Bronchial epithelial cell (primary cell): ENCODE measurements around the gene MOK. TPM values are rescaled to one million over a fixed set of nuclear protein-coding genes. Genes with fewer than 3 reads are reported as not detected.

Source experiments
- DNase-seq: peaks from one replicate; pipeline ENCODE4 v3.0.0-alpha.2; 2010; ENCODE audit warnings: low read depth
- FAIRE-seq: peaks from 2 replicates; lab custom pipeline; 2011; peaks lifted over from hg19 to GRCh38; lab: Jason Lieb, UNC
- H3K27me3 ChIP-seq: 2 replicates; pipeline ENCODE4 v1.5.1; 2011; ENCODE audit warnings: low read length; ENCODE audit not compliant: control insufficient read depth, insufficient read depth
- H3K36me3 ChIP-seq: 2 replicates; pipeline ENCODE4 v1.5.1; 2011; ENCODE audit warnings: low read length; ENCODE audit not compliant: control insufficient read depth, insufficient read depth
- H3K4me3 ChIP-seq: 2 replicates; pipeline ENCODE4 v1.5.1; 2011; ENCODE audit warnings: mild to moderate bottlenecking, low read depth, low read length, control low read depth
- CTCF ChIP-seq: IDR thresholded peaks from 2 replicates; pipeline ENCODE4 v1.5.1; 2011; ENCODE audit warnings: mild to moderate bottlenecking, moderate library complexity, low read length, control low read depth, inconsistent platforms; ENCODE audit not compliant: insufficient read depth, severe bottlenecking
- total RNA-seq: library from RNA; depleted of rRNA; stranded (reverse); fragments of >200 nt; gene quantifications from 2 replicates; pipeline ENCODE4 v1.2.1, GENCODE V29; 2014

Gene MOK
- total RNA-seq, 1 donor from 2014 or later = 3.2 TPM

DNA sequence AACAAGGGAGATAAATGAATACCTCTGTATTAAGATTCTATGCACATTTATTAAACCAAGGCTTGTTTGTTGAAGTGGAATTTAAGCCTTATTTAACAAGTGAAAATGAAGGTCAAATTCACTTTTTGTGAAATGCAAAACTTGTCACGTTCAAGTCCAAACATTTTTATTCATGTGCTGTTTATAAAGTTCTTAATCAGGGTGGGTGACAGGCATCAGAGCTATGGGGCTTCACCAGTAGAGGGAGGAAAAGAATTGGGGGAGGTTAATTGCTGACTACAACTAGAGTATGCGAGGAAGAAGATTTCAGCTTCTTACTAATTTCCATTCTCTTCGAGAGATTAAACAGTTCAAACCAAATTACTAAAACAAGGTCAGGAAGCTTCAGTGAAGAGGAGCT lies 9.7 kb downstream of the MOK start:
- Histone ChIP-seq H3K27me3 (no peaks in the 10 kb centered on the region), H3K4me3 (no peak overlapping the region), H3K36me3 (no peaks in the 10 kb centered on the region)
- peak; percentile 5 for TF ChIP-seq CTCF
- DNase-seq (peak; percentile 29), FAIRE-seq (no peak)

DNA sequence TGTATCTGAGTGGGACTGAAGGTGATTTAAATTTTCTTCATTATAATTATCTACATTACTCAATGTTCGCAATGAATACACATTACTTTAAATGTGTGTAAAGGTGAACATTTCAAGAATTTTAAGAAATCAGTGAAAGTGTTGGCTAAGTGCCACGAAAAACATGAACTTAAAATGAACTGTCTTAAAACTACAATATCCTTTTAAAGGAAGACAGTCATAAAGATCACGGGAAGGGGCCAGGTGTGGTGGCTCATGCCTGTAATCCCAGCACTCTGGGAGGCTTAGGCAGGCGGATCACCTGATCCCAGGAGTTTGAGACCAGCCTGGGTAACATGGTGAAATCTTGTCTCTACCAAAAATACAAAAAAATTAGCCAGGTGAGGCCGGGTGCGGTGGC lies 11.2 kb downstream of the MOK start:
- H3K27me3 ChIP-seq = no peaks in the 10 kb centered on the region
- DNase-seq (no peak), FAIRE-seq (no peak)
- H3K4me3 ChIP-seq = no peak overlapping the region
- no peaks in the 10 kb centered on the region for H3K36me3 ChIP-seq
- TF ChIP-seq CTCF = no peak

DNA sequence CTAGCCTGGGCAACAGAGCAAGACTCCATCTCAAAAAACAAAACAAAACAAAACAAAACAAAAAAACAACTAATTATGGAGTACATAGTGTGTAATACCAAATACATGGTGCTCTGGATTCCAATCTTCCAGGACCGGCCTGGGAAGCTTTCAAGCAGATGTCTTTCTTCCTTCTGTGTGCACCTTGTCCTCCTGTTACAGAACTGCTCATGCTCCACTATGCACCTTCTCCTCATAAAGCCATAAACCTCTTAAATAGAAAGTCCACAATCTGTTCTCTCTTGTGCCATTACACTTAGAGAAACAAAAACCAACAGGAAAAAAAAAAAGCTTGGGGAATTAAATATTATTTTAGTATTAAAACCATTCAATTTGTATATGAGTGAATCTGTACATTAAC lies 12.5 kb downstream of the MOK start:
- no peak for TF ChIP-seq CTCF
- H3K4me3 ChIP-seq = no peak overlapping the region
- H3K36me3 ChIP-seq = no peaks in the 10 kb centered on the region
- FAIRE-seq = no peak
- no peaks in the 10 kb centered on the region for H3K27me3 ChIP-seq
- DNase-seq = no peak

GRCh38 chr14:102288139-102288538 lies 16.8 kb downstream of the MOK start:
- no peak for TF ChIP-seq CTCF
- no peak for FAIRE-seq
- no peak for DNase-seq
- H3K27me3 ChIP-seq = no peaks in the 10 kb centered on the region
- no peaks in the 10 kb centered on the region for H3K36me3 ChIP-seq
- no peak overlapping the region for H3K4me3 ChIP-seq

- Histone ChIP-seq H3K4me3 (no peak overlapping the region), H3K27me3 (no peaks in the 10 kb centered on the region), H3K36me3 (no peaks in the 10 kb centered on the region)
- DNase-seq = no peak
- no peak for TF ChIP-seq CTCF
- FAIRE-seq = no peak
Measured at GRCh38 chr14:102285106-102285505, 19.9 kb downstream of the MOK start.

DNA sequence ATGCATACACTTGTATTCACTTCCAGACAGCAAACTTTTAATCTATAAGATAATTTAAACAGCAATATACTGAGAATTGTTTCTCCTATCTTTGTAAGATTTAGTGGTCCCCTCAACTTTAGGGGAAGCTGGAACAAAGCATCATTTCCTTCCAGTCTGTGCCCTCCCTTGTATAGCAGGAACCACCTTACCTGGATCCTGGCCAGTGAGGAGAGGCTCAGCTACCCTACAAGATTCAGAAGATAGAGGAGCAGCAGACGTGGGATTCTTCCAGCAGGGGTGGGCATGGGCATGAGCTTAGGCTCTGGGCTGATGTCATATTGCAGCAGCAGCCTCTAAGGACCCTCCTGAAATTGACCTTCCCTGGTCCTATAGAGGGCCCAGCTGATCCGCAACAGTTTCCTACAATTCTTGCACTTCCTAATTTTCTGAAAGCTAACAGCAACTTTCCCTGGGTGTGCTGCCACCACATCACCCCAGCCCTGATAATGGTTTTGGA lies 21.3 kb downstream of the MOK start:
- no peak for FAIRE-seq

More for the DNA sequence above, 21.3 kb downstream of the MOK start:
- no peak for DNase-seq
- H3K4me3 ChIP-seq = no peak overlapping the region
- no peaks in the 10 kb centered on the region for H3K27me3 ChIP-seq
- H3K36me3 ChIP-seq = no peaks in the 10 kb centered on the region
- TF ChIP-seq CTCF = no peak
